Mesenchymal stem cell (in vitro differentiated cells and primary cell): ENCODE measurements around the gene ANXA1.

Experiments
- DNase-seq: peaks from one replicate; pipeline ENCODE4 v3.0.0-alpha.2; 2013
- H2AFZ ChIP-seq: one replicate; pipeline ENCODE4 v1.6.1; 2013; ENCODE audit warnings: low read depth, mild to moderate bottlenecking, control low read depth, inconsistent platforms, low read length, moderate library complexity
- H2AK5ac ChIP-seq: 2 replicates; pipeline ENCODE4 v1.6.1; 2013; ENCODE audit warnings: low read length, moderate library complexity, mild to moderate bottlenecking, inconsistent platforms; ENCODE audit not compliant: severe bottlenecking
- H2BK120ac ChIP-seq: one replicate; pipeline ENCODE4 v1.6.1; 2013; ENCODE audit warnings: low read depth, mild to moderate bottlenecking, inconsistent platforms, low read length, moderate library complexity
- H2BK12ac ChIP-seq, 2 experiments: one replicate each; pipeline ENCODE4 v1.6.1; 2013; ENCODE audit warnings: inconsistent platforms in 2 of 2, low read length in 2 of 2, mild to moderate bottlenecking in 2 of 2, moderate library complexity in 2 of 2, control low read depth in 1 of 2
- H2BK15ac ChIP-seq: one replicate; pipeline ENCODE4 v1.6.1; 2013; ENCODE audit warnings: mild to moderate bottlenecking, low read depth, inconsistent platforms; ENCODE audit not compliant: poor library complexity, severe bottlenecking
- H2BK5ac ChIP-seq: 2 replicates; pipeline ENCODE4 v1.6.1; 2013; ENCODE audit warnings: low read depth, mild to moderate bottlenecking, low read length, control low read depth, inconsistent platforms; ENCODE audit not compliant: poor library complexity, severe bottlenecking
- H3K14ac ChIP-seq, 2 experiments: one replicate each; pipeline ENCODE4 v1.6.1; 2013; ENCODE audit warnings: inconsistent platforms in 2 of 2, low read length in 2 of 2, control low read depth in 1 of 2, mild to moderate bottlenecking in 1 of 2, moderate library complexity in 1 of 2
- H3K18ac ChIP-seq, 2 experiments: one replicate each; pipeline ENCODE4 v1.6.1; 2013; ENCODE audit warnings: inconsistent platforms in 2 of 2, low read length in 2 of 2, control low read depth in 1 of 2, low read depth in 1 of 2, mild to moderate bottlenecking in 1 of 2
- H3K23ac ChIP-seq, 2 experiments: one replicate each; pipeline ENCODE4 v1.6.1; 2013; ENCODE audit warnings: inconsistent platforms in 2 of 2, low read length in 2 of 2, mild to moderate bottlenecking in 2 of 2, moderate library complexity in 2 of 2, control low read depth in 1 of 2
- H3K27ac ChIP-seq: 2 replicates; pipeline ENCODE4 v1.5.1; 2013; ENCODE audit warnings: mild to moderate bottlenecking, moderate library complexity, low read length, control low read depth, inconsistent platforms; ENCODE audit not compliant: poor library complexity, severe bottlenecking
- H3K27me3 ChIP-seq, 2 experiments: 2 replicates each; pipeline versions ENCODE4 v1.6.1 to v1.7.0; 2013; ENCODE audit warnings: low read length in 2 of 2, mild to moderate bottlenecking in 2 of 2, moderate library complexity in 2 of 2, control low read depth in 1 of 2, inconsistent platforms in 1 of 2; ENCODE audit not compliant: control insufficient read depth in 1 of 2, insufficient read depth in 1 of 2
- H3K36me3 ChIP-seq, 2 experiments: 2 replicates each; pipeline versions ENCODE4 v1.6.1 to v1.7.0; 2013; ENCODE audit warnings: low read length in 2 of 2, control low read depth in 1 of 2, inconsistent platforms in 1 of 2, low read depth in 1 of 2, mild to moderate bottlenecking in 1 of 2; ENCODE audit not compliant: insufficient read depth in 2 of 2, control insufficient read depth in 1 of 2
- H3K4ac ChIP-seq, 2 experiments: one replicate each; pipeline ENCODE4 v1.6.1; 2013; ENCODE audit warnings: inconsistent platforms in 2 of 2, low read length in 2 of 2, mild to moderate bottlenecking in 2 of 2, moderate library complexity in 2 of 2, control low read depth in 1 of 2, low read depth in 1 of 2
- H3K4me1 ChIP-seq: 2 replicates; pipeline ENCODE4 v1.6.1; 2013; ENCODE audit warnings: low read depth, low read length, control low read depth; ENCODE audit not compliant: control insufficient read depth, insufficient read depth
- H3K4me2 ChIP-seq: 2 replicates; pipeline ENCODE4 v1.6.1; 2013; ENCODE audit warnings: low read length, mild to moderate bottlenecking, inconsistent platforms; ENCODE audit not compliant: poor library complexity, severe bottlenecking
- H3K4me3 ChIP-seq, 2 experiments: 2 replicates each; pipeline versions ENCODE4 v1.5.1 to v1.7.0; 2013; ENCODE audit warnings: low read length in 2 of 2, mild to moderate bottlenecking in 2 of 2, control low read depth in 1 of 2, low read depth in 1 of 2; ENCODE audit not compliant: insufficient read depth in 1 of 2
- H3K79me1 ChIP-seq: replicated peaks from 2 replicates; pipeline ENCODE4 v1.6.1; 2013; ENCODE audit warnings: mild to moderate bottlenecking, control low read depth, low read length, inconsistent platforms; ENCODE audit not compliant: poor library complexity, severe bottlenecking
- H3K9ac ChIP-seq: 2 replicates; pipeline ENCODE4 v1.7.0; 2013; ENCODE audit warnings: mild to moderate bottlenecking, low read length, moderate library complexity
- H3K9me3 ChIP-seq: 2 replicates; pipeline ENCODE4 v1.7.0; 2013; ENCODE audit warnings: mild to moderate bottlenecking, low read length; ENCODE audit not compliant: control insufficient read depth
- H4K8ac ChIP-seq: one replicate; pipeline ENCODE4 v1.6.1; 2013; ENCODE audit warnings: inconsistent platforms, mild to moderate bottlenecking, low read length, moderate library complexity
- H4K91ac ChIP-seq: one replicate; pipeline ENCODE4 v1.6.1; 2013; ENCODE audit warnings: mild to moderate bottlenecking, low read length, inconsistent platforms
- WGBS: methylation state at CpG from one replicate; pipeline ENCODE4 v1.1.7; 2013; ENCODE audit warnings: mixed read lengths; 5-methylcytosine and 5-hydroxymethylcytosine counted together

Gene ANXA1

DNA sequence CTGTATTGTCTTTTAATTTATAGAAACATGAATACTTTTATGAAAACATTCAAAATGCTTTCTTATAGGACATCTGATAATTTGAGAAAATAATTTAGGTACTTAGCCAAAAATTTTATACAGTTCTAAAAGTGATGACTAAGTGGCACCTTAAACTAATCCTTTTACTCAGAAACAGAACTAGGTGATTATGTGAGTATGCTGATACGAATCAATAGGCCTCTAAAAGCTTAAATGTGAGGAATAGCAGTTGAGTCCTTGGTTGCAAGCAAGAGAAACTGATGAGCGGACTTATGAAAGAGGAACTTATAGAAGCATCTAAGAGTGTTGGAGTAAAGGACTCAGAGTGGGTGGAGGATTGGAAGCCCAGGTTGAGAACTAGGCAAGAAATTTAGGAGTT, 26.4 kb downstream of the ANXA1 start:
- H3K27me3 ChIP-seq: no peaks in the 10 kb centered on the region
- H2AK5ac ChIP-seq: no peak overlapping the region
- no peak overlapping the region for H3K23ac ChIP-seq
- H4K91ac ChIP-seq: no peak overlapping the region
- DNase-seq: no peak
- H2BK120ac ChIP-seq: no peak overlapping the region
- no peak overlapping the region for H3K14ac ChIP-seq
- WGBS: 79% methylated on average over 2 of the region's 2 CpGs
- no peak overlapping the region for H3K9ac ChIP-seq
- H3K18ac ChIP-seq: no peak overlapping the region
- no peak overlapping the region for H4K8ac ChIP-seq
- H3K4me2 ChIP-seq: no peak overlapping the region
- H3K4ac ChIP-seq: no peak overlapping the region
- H3K27ac ChIP-seq: no peak overlapping the region
- no peak overlapping the region for H2BK12ac ChIP-seq
- no peaks in the 10 kb centered on the region for H3K36me3 ChIP-seq
- no peaks in the 10 kb centered on the region for H3K9me3 ChIP-seq
- H3K4me1 ChIP-seq: no peaks in the 10 kb centered on the region
- no peak overlapping the region for H3K4me3 ChIP-seq
- no peak overlapping the region for H2BK15ac ChIP-seq
- no peak overlapping the region for H2AFZ ChIP-seq
- no peak overlapping the region for H2BK5ac ChIP-seq
- no peaks in the 10 kb centered on the region for H3K79me1 ChIP-seq

DNA sequence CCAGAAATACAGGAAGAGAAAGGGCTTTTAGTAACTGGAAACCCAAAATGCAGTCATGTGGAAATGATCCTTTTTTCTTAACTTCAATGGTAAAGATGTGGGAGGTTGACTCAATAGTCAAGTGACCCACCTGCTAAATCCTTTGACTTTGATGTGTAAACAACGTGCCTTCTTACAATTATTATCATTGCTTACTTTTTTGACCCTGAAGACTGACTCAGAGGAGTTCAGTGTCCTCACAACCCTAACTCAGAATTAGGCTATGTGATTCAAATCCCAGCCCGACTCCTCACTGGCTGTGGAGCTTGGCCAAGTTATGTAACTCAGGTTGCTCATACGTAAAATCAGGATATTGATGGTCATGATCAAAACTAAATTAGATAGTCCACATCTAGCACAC, 27.9 kb downstream of the ANXA1 start:
- H3K9ac ChIP-seq: peak overlapping the region; percentile 40
- H3K18ac ChIP-seq: no peak overlapping the region
- no peaks in the 10 kb centered on the region for H3K9me3 ChIP-seq
- no peak overlapping the region for H3K14ac ChIP-seq
- no peak overlapping the region for H2BK5ac ChIP-seq
- H3K23ac ChIP-seq: no peak overlapping the region
- no peak overlapping the region for H4K8ac ChIP-seq
- H4K91ac ChIP-seq: no peak overlapping the region
- H3K36me3 ChIP-seq: no peaks in the 10 kb centered on the region
- H3K79me1 ChIP-seq: no peaks in the 10 kb centered on the region
- no peak overlapping the region for H3K4ac ChIP-seq
- H2AFZ ChIP-seq: no peak overlapping the region
- H3K27me3 ChIP-seq: no peaks in the 10 kb centered on the region
- no peak overlapping the region for H3K4me2 ChIP-seq
- H2BK120ac ChIP-seq: no peak overlapping the region
- H3K4me1 ChIP-seq: peaks cover 1% of the 10 kb centered on the region
- no peak overlapping the region for H3K4me3 ChIP-seq
- H2BK12ac ChIP-seq: no peak overlapping the region
- no peak overlapping the region for H2BK15ac ChIP-seq
- H2AK5ac ChIP-seq: no peak overlapping the region
- H3K27ac ChIP-seq: no peak overlapping the region
- WGBS: 88% methylated on average over 3 of the region's 3 CpGs
- no peak for DNase-seq

DNA sequence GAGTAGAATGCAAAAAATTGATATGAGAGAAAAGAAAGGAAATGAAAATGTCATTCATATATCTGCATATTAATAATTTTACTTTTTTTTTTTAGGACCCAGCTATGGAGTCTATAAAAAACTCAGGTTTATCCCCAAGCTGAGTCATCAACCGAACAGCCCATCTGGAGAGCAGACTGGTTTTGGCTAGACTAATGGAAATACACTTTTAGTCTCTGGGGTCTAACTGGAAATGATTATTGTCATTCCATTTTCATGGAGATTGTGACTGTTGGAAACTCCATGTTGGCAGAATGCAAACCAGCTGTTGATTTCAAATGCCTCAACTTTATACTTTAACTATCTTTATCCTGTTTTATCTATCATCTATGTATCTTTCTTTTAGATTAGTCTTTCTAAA, 28.7 kb downstream of the ANXA1 start:
- WGBS: no CpG with 5 or more reads among the region's 1 CpG
- Histone ChIP-seq H3K18ac (no peak overlapping the region), H3K27me3 (no peaks in the 10 kb centered on the region), H3K14ac (no peak overlapping the region), H3K4me3 (no peak overlapping the region), H2AFZ (no peak overlapping the region), H3K4ac (no peak overlapping the region), H3K4me2 (no peak overlapping the region), H4K91ac (no peak overlapping the region), H3K79me1 (no peaks in the 10 kb centered on the region), H2BK12ac (no peak overlapping the region), H2AK5ac (no peak overlapping the region), H2BK120ac (no peak overlapping the region), H2BK5ac (no peak overlapping the region), H3K27ac (no peak overlapping the region), H3K9me3 (no peaks in the 10 kb centered on the region), H3K9ac (peak overlapping the region; percentile 18), H3K4me1 (peaks cover 2% of the 10 kb centered on the region), H3K23ac (no peak overlapping the region), H3K36me3 (no peaks in the 10 kb centered on the region), H4K8ac (no peak overlapping the region), H2BK15ac (no peak overlapping the region)
- no peak for DNase-seq

DNA sequence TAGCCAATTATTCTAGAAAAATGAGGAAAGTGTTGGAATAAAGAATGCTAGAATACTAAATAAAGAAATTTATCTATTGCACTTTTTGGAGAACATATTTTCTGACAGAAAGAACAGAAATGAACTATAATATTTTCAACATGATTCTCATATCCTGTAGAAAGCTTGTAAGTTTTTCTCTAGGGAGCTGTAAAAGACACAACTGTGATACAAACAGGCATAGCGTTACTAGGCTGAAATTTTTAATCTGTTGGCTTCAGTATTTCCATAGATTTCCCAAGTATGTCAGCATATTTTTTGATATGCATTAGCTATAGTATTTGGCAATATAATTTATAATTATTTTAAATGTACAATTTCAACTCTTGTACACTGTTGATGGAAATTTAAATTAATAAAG, 31.3 kb downstream of the ANXA1 start:
- H3K4me2 ChIP-seq: no peak overlapping the region
- peaks cover 2% of the 10 kb centered on the region for H3K4me1 ChIP-seq
- H3K23ac ChIP-seq: no peak overlapping the region
- H3K9ac ChIP-seq: peak overlapping the region; percentile 52
- H4K91ac ChIP-seq: no peak overlapping the region
- no peak overlapping the region for H2BK12ac ChIP-seq
- H3K36me3 ChIP-seq: no peaks in the 10 kb centered on the region
- no peak for DNase-seq
- no peak overlapping the region for H2BK5ac ChIP-seq
- H3K14ac ChIP-seq: no peak overlapping the region
- H2BK120ac ChIP-seq: no peak overlapping the region
- no peaks in the 10 kb centered on the region for H3K27me3 ChIP-seq
- H3K4me3 ChIP-seq: no peak overlapping the region
- H2AK5ac ChIP-seq: no peak overlapping the region
- no peak overlapping the region for H3K18ac ChIP-seq
- H4K8ac ChIP-seq: no peak overlapping the region
- H2AFZ ChIP-seq: no peak overlapping the region
- H3K4ac ChIP-seq: no peak overlapping the region
- WGBS: no CpG with 5 or more reads among the region's 1 CpG
- no peak overlapping the region for H2BK15ac ChIP-seq
- no peaks in the 10 kb centered on the region for H3K79me1 ChIP-seq
- no peak overlapping the region for H3K27ac ChIP-seq
- H3K9me3 ChIP-seq: peaks cover 4% of the 10 kb centered on the region
